NCI-H1417 treated with DMSO at 0.1 percent for 48 hours (cell line): Measurements from ENCODE around the gene MUC20.
"Not testable (repeated sequence)": the region's sequence is repeated elsewhere in the genome, so short reads cannot be mapped to it uniquely, and the experiment has no call there.

Experiments used
- DNase-seq: peaks from one replicate; lab custom pipeline; 2025; lab: John Stamatoyannopoulos, UW

The MUC20 gene

GRCh38 chr3:195770841-195771645 lies 50.3 kb downstream of the MUC20 start:
- DNase-seq, result not testable (repeated sequence)

- no peak for DNase-seq
Measured at GRCh38 chr3:195771646-195772300, 51.0 kb downstream of the MUC20 start.

- DNase-seq, result no peak
Measured at GRCh38 chr3:195773956-195774537, 53.3 kb downstream of the MUC20 start.

- no peak for DNase-seq
Measured at GRCh38 chr3:195774917-195775316, 54.1 kb downstream of the MUC20 start.

GRCh38 chr3:195777975-195778374 lies 57.2 kb downstream of the MUC20 start:
- DNase-seq, result no peak

- DNase-seq, result not testable (repeated sequence)
Measured at GRCh38 chr3:195781236-195781635, 60.5 kb downstream of the MUC20 start.
